Measurements from ENCODE around the gene KRT14.

The KRT14 gene

GRCh38 chr17:41592601-41593305 is 6.1 kb upstream of the KRT14 start:
- TF ChIP-seq, protein P1, sequence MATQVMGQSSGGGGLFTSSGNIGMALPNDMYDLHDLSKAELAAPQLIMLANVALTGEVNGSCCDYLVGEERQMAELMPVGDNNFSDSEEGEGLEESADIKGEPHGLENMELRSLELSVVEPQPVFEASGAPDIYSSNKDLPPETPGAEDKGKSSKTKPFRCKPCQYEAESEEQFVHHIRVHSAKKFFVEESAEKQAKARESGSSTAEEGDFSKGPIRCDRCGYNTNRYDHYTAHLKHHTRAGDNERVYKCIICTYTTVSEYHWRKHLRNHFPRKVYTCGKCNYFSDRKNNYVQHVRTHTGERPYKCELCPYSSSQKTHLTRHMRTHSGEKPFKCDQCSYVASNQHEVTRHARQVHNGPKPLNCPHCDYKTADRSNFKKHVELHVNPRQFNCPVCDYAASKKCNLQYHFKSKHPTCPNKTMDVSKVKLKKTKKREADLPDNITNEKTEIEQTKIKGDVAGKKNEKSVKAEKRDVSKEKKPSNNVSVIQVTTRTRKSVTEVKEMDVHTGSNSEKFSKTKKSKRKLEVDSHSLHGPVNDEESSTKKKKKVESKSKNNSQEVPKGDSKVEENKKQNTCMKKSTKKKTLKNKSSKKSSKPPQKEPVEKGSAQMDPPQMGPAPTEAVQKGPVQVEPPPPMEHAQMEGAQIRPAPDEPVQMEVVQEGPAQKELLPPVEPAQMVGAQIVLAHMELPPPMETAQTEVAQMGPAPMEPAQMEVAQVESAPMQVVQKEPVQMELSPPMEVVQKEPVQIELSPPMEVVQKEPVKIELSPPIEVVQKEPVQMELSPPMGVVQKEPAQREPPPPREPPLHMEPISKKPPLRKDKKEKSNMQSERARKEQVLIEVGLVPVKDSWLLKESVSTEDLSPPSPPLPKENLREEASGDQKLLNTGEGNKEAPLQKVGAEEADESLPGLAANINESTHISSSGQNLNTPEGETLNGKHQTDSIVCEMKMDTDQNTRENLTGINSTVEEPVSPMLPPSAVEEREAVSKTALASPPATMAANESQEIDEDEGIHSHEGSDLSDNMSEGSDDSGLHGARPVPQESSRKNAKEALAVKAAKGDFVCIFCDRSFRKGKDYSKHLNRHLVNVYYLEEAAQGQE (IDR thresholded peaks at IDR 0.05; ENCODE audit: insufficient read depth in 1 of 2, low read depth in 2 of 2, low read length in 2 of 2) = no peak
- TF ChIP-seq FOXP2 (optimal IDR thresholded peaks at IDR 0.05; ENCODE audit: borderline replicate concordance, extremely low read depth, extremely low read length, insufficient read depth) = no peak
- TF ChIP-seq TAF1 (IDR thresholded peaks at IDR 0.05; ENCODE audit: borderline replicate concordance, insufficient read depth, low read length) = no peak
- TF ChIP-seq POLR2AphosphoS5 (IDR thresholded peaks at IDR 0.05; ENCODE audit: low read depth, low read length) = no peak
- TF ChIP-seq SIN3A (IDR thresholded peaks at IDR 0.05; ENCODE audit: borderline replicate concordance, insufficient read depth, low read length) = no peak

DNA sequence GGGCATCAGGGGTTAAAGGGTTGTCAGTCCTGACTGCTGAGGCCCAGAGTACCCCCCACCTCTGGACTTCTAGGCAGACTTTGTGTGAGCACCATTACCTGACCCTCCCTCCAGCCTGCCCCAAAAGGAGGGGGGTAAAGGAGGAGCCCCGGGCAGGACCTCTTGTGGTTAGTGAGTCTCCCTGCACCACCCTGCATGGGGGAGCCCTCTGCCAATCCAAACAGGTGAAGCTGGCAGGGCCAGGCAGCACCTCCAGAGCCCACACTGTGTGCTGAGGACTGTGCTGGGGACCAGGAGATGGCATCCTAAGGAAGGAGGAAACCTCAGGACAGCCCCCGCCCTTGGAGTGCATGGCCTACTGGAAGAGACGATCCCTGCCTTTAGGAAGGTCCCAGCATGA is 2.6 kb upstream of the KRT14 start:
- no peak for TF ChIP-seq TAF1 (IDR thresholded peaks at IDR 0.05; ENCODE audit: borderline replicate concordance, insufficient read depth, low read length)
- no peak for TF ChIP-seq FOXP2 (optimal IDR thresholded peaks at IDR 0.05; ENCODE audit: borderline replicate concordance, extremely low read depth, extremely low read length, insufficient read depth)

GRCh38 chr17:41588126-41588810 is 1.6 kb upstream of the KRT14 start:
- TF ChIP-seq FOXP2 (optimal IDR thresholded peaks at IDR 0.05; ENCODE audit: borderline replicate concordance, extremely low read depth, extremely low read length, insufficient read depth) (no peak), POLR2AphosphoS5 (IDR thresholded peaks at IDR 0.05; ENCODE audit: low read depth, low read length) (no peak), TAF1 (IDR thresholded peaks at IDR 0.05; ENCODE audit: borderline replicate concordance, insufficient read depth, low read length) (no peak), SIN3A (IDR thresholded peaks at IDR 0.05; ENCODE audit: borderline replicate concordance, insufficient read depth, low read length) (no peak)
- TF ChIP-seq, protein P1 (IDR thresholded peaks at IDR 0.05; ENCODE audit: insufficient read depth in 1 of 2, low read depth in 2 of 2, low read length in 2 of 2) = no peak

DNA sequence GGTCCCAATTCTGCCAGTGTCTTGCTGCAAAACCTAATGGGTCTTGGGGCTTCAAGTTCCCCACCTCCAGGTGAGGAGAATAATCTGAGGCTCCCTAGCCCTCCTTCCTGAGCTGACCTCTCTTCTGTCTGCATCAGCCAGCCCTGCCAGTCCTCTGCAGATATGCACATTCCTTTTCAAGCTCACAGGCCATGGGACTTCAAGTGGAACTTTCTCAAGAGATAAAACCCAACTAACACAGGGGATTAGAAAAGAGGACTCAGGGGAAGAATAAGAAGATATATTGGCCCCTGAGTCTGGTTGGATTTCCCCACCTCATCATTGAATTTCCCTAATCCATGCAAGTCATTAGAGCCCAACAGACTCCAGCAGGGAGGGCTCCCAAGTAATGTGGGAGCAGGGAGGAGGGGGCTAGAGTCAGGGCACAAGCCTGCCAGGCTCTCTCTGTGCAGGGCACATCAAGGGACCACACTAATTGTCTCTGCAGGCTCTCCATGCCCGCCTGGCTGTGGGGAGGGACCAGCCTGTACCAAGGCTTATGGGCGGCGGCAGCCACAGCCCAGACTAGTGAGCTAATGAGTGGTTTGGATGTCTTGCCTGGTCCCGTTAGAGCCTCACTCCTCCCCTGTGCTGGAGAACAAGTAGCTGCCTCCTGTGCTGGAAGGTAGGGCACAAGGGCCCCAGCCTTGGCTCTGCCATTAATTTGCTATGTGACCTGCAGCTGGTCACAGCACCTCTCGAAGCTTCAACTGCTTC is 1.2 kb downstream of the KRT14 start:
- TF ChIP-seq FOXP2 (optimal IDR thresholded peaks at IDR 0.05; ENCODE audit: borderline replicate concordance, extremely low read depth, extremely low read length, insufficient read depth) (no peak), SIN3A (IDR thresholded peaks at IDR 0.05; ENCODE audit: borderline replicate concordance, insufficient read depth, low read length) (no peak), POLR2AphosphoS5 (IDR thresholded peaks at IDR 0.05; ENCODE audit: low read depth, low read length) (no peak), TAF1 (IDR thresholded peaks at IDR 0.05; ENCODE audit: borderline replicate concordance, insufficient read depth, low read length) (no peak)
- TF ChIP-seq, protein P1 (IDR thresholded peaks at IDR 0.05; ENCODE audit: insufficient read depth in 1 of 2, low read depth in 2 of 2, low read length in 2 of 2) = no peak

Data from PFSK-1 (cell line).